GM23248 (cell line): Measurements from ENCODE around the gene RBM17.

Source experiments
- EZH2 ChIP-seq: fragments of 200-600 bp; sonication (generic); IDR thresholded peaks from 2 replicates; pipeline ENCODE4 v1.6.1; 2018; ENCODE audit warnings: antibody characterized with exemption, mild to moderate bottlenecking; ENCODE audit not compliant: insufficient read depth, poor library complexity, severe bottlenecking
- EZH2phosphoT487 ChIP-seq: fragments of 200-600 bp; sonication (generic); IDR thresholded peaks from 2 replicates; pipeline ENCODE4 v1.6.1; 2018; ENCODE audit warnings: antibody characterized with exemption, moderate library complexity, mild to moderate bottlenecking, low read depth; ENCODE audit not compliant: insufficient read depth

DNA sequence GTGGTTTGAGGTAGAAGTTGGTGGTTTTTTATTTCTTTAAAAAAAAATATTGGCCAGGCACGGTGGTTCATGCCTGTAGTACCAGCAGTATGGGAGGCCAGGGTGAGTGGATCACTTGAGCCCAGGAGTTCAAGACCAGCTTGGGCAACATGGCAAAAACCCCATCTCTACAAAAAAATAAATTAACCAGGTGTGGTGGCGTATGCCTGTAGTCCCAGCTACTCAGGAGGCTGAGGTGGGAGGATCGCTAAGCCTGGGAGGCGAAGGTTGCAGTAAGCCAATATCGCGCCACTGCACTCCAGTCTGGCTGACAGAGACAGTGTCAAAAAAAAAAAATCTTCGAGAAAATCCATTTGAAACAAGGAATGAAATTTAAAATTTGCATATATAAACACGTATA is 27.8 kb upstream of the RBM17 start:
- no peak for TF ChIP-seq EZH2
- no peak for TF ChIP-seq EZH2phosphoT487
